Keratinocyte (primary cell): ENCODE results near the gene ALDH7A1. TPM values are rescaled to one million over a fixed set of nuclear protein-coding genes. Genes with fewer than 3 reads are reported as not detected.

ENCODE experiments used
- DNase-seq: peaks from one replicate; pipeline ENCODE4 v3.0.0-alpha.2; 2011; ENCODE audit warnings: low read depth, missing footprints, low spot score
- FAIRE-seq: peaks from 2 replicates; lab custom pipeline; 2011; peaks lifted over from hg19 to GRCh38; lab: Jason Lieb, UNC
- H2AFZ ChIP-seq: 2 replicates; pipeline ENCODE4 v1.6.0; 2012; ENCODE audit warnings: low read length, control low read depth, inconsistent platforms; ENCODE audit not compliant: control insufficient read depth
- H3K27ac ChIP-seq: 2 replicates; pipeline ENCODE4 v1.5.1; 2011; ENCODE audit warnings: low read length; ENCODE audit not compliant: control insufficient read depth, insufficient read depth
- H3K27me3 ChIP-seq: 3 replicates; pipeline ENCODE4 v1.6.0; 2011; ENCODE audit warnings: low read length; ENCODE audit not compliant: control insufficient read depth, insufficient read depth; ENCODE audit errors: extremely low read depth
- H3K36me3 ChIP-seq, 2 experiments: 2 replicates in 1 of 2; 3 replicates in 1 of 2; pipeline ENCODE4 v1.5.1; 2011; ENCODE audit warnings: low read length in 2 of 2, mild to moderate bottlenecking in 1 of 2; ENCODE audit not compliant: control insufficient read depth in 2 of 2, insufficient read depth in 2 of 2; ENCODE audit errors: extremely low read depth in 1 of 2
- H3K4me1 ChIP-seq: 3 replicates; pipeline ENCODE4 v1.5.1; 2011; ENCODE audit warnings: low read length; ENCODE audit not compliant: control insufficient read depth, insufficient read depth; ENCODE audit errors: extremely low read depth
- H3K4me2 ChIP-seq: 3 replicates; pipeline ENCODE4 v1.6.0; 2011; ENCODE audit warnings: low read depth, low read length; ENCODE audit not compliant: control insufficient read depth, insufficient read depth; ENCODE audit errors: extremely low read depth
- H3K4me3 ChIP-seq, 3 experiments: fragments of 200-600 bp in 1 of 3; sonication (generic) in 1 of 3; 2 replicates in 2 of 3; 3 replicates in 1 of 3; pipeline ENCODE4 v1.5.1; 2011 to 2016; ENCODE audit warnings: low read length in 3 of 3, mild to moderate bottlenecking in 3 of 3, control low read depth in 2 of 3, inconsistent platforms in 1 of 3, low read depth in 1 of 3, mixed read lengths in 1 of 3, mixed run types in 1 of 3, moderate library complexity in 1 of 3; ENCODE audit not compliant: control insufficient read depth in 2 of 3, insufficient read depth in 2 of 3; ENCODE audit errors: extremely low read depth in 1 of 3
- H3K79me2 ChIP-seq: 2 replicates; pipeline ENCODE4 v1.6.0; 2012; ENCODE audit warnings: low read length; ENCODE audit not compliant: control insufficient read depth, insufficient read depth
- H3K9ac ChIP-seq: 3 replicates; pipeline ENCODE4 v1.6.0; 2011; ENCODE audit warnings: low read length; ENCODE audit not compliant: control insufficient read depth, insufficient read depth; ENCODE audit errors: extremely low read depth
- H3K9me1 ChIP-seq: 3 replicates; pipeline ENCODE4 v1.6.0; 2011; ENCODE audit warnings: low read length; ENCODE audit not compliant: control insufficient read depth, insufficient read depth; ENCODE audit errors: extremely low read depth
- H3K9me3 ChIP-seq: 2 replicates; pipeline ENCODE4 v1.5.1; 2012; ENCODE audit warnings: low read depth, low read length; ENCODE audit not compliant: control insufficient read depth
- H4K20me1 ChIP-seq: 3 replicates; pipeline ENCODE4 v1.6.0; 2011; ENCODE audit warnings: low read length; ENCODE audit not compliant: control insufficient read depth, insufficient read depth; ENCODE audit errors: extremely low read depth
- EZH2 ChIP-seq: IDR thresholded peaks from one replicate; pipeline ENCODE4 v1.6.1; 2012; ENCODE audit warnings: inconsistent platforms, mild to moderate bottlenecking, low read length, moderate library complexity
- dilution Hi-C: fragments of 300-500 bp; cut with MboI; formaldehyde crosslinking; loops from one replicate; pipeline ENCODE4 v1.7.0; 2020; ENCODE audit warnings: low sequenced_read_pairs; ENCODE audit not compliant: extremely low pct_ligation_motif_present
- polyA plus RNA-seq, 5 experiments: library from polyadenylated mRNA; depleted of rRNA in 3 of 5; stranded (reverse) in 3 of 5; stranded (forward) in 1 of 5; unstranded in 1 of 5; fragments of >200 nt; gene quantifications; 1 replicate in 1 of 5; 2 replicates in 3 of 5; 3 replicates in 1 of 5; pipeline versions ENCODE4 v1.2.1 to v1.2.3, GENCODE V29; 2011 to 2012; ENCODE audit warnings: missing spikeins in 2 of 5, low read depth in 1 of 5, low replicate concordance in 1 of 5
- TF ChIP-seq, protein P1 (sequence below), 3 experiments: IDR thresholded peaks in 1 of 3; conservative IDR thresholded peaks in 1 of 3; optimal IDR thresholded peaks in 1 of 3; 2 replicates in 2 of 3; 3 replicates in 1 of 3; pipeline versions ENCODE3 to v1.5.1; 2011; ENCODE audit warnings: low read length in 3 of 3, mild to moderate bottlenecking in 3 of 3, moderate library complexity in 2 of 3, control low read depth in 1 of 3, inconsistent platforms in 1 of 3; ENCODE audit not compliant: insufficient read depth in 2 of 3; ENCODE audit errors: extremely low read depth in 1 of 3

ALDH7A1 gene
- polyA plus RNA-seq, 1 donor (not counting 4 experiments of a cell fraction or from before 2014, with no cell fraction given) = 183 TPM

DNA sequence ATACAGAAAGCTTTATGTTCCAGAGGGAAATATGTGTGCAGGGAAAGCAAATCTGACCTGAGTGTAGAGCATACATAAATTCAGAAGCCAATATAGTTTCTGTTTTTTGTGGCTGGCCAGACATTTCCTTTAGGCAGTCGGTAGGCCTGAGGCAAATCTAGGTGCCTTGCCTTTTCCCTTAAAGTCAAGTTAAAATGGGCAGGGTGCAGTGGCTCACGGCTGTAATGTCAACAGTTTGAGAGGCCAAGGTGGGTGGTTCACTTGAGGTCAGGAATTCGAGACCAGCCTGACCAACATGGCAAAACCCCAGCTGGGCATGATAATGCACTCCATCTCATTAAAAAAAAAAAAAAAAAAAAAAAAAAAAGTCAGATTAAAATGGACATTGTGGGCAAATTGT, 36.9 kb upstream of the ALDH7A1 start:
- H3K9ac ChIP-seq = no peak overlapping the region
- H3K4me3 ChIP-seq = no peak overlapping the region
- no peaks in the 10 kb centered on the region for H3K4me1 ChIP-seq
- H3K9me3 ChIP-seq = no peaks in the 10 kb centered on the region
- H3K9me1 ChIP-seq = no peaks in the 10 kb centered on the region
- TF ChIP-seq, protein P1, sequence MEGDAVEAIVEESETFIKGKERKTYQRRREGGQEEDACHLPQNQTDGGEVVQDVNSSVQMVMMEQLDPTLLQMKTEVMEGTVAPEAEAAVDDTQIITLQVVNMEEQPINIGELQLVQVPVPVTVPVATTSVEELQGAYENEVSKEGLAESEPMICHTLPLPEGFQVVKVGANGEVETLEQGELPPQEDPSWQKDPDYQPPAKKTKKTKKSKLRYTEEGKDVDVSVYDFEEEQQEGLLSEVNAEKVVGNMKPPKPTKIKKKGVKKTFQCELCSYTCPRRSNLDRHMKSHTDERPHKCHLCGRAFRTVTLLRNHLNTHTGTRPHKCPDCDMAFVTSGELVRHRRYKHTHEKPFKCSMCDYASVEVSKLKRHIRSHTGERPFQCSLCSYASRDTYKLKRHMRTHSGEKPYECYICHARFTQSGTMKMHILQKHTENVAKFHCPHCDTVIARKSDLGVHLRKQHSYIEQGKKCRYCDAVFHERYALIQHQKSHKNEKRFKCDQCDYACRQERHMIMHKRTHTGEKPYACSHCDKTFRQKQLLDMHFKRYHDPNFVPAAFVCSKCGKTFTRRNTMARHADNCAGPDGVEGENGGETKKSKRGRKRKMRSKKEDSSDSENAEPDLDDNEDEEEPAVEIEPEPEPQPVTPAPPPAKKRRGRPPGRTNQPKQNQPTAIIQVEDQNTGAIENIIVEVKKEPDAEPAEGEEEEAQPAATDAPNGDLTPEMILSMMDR (optimal IDR thresholded peaks at IDR 0.05 in 1 of 3, IDR thresholded peaks at IDR 0.05 in 1 of 3, conservative IDR thresholded peaks at IDR 0.05 in 1 of 3; ENCODE audit: extremely low read depth in 1 of 3, insufficient read depth in 2 of 3, low read length in 3 of 3) = no peak
- no peak for TF ChIP-seq EZH2
- H2AFZ ChIP-seq = no peak overlapping the region
- FAIRE-seq (no peak), DNase-seq (no peak)
- H3K27me3 ChIP-seq = no peaks in the 10 kb centered on the region
- dilution Hi-C loops = no loop called here
- H4K20me1 ChIP-seq = no peaks in the 10 kb centered on the region
- no peak overlapping the region for H3K27ac ChIP-seq
- no peaks in the 10 kb centered on the region for H3K36me3 ChIP-seq
- no peak overlapping the region for H3K4me2 ChIP-seq
- H3K79me2 ChIP-seq = no peaks in the 10 kb centered on the region

DNA sequence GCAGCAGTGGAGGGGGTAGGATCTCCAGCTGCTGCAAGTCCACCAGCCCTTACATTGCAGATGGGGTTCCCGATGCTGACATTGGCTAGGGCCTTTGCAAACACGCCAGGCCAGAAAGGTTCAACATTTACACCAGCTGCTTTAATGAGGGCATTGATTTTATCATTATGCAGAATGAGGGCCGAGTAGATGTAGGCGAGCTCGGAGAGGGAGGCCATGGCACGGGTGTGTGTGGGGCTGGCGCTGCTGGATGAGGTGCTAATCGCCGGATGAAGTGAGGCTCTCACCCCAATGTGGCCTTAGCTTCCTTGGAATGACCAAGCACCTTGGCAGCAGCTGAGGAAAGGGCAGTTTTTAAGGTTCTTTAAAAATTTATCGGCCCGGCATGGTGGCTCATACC, 33.1 kb upstream of the ALDH7A1 start:
- dilution Hi-C loops = no loop called here
- no peak for FAIRE-seq
- TF ChIP-seq, protein P1 (optimal IDR thresholded peaks at IDR 0.05 in 1 of 3, IDR thresholded peaks at IDR 0.05 in 1 of 3, conservative IDR thresholded peaks at IDR 0.05 in 1 of 3; ENCODE audit: extremely low read depth in 1 of 3, insufficient read depth in 2 of 3, low read length in 3 of 3) = no peak
- TF ChIP-seq EZH2 = no peak

More for the DNA sequence above, 33.1 kb upstream of the ALDH7A1 start:
- H3K36me3 ChIP-seq = peaks cover 0 to 9% of the 10 kb centered on the region in 2 experiments
- H3K9me3 ChIP-seq = no peaks in the 10 kb centered on the region
- no peak overlapping the region for H3K4me2 ChIP-seq
- no peaks in the 10 kb centered on the region for H3K79me2 ChIP-seq
- H2AFZ ChIP-seq = no peak overlapping the region
- H3K9ac ChIP-seq = no peak overlapping the region
- no peaks in the 10 kb centered on the region for H4K20me1 ChIP-seq
- no peaks in the 10 kb centered on the region for H3K9me1 ChIP-seq
- no peak for DNase-seq
- no peak overlapping the region for H3K4me3 ChIP-seq
- H3K27me3 ChIP-seq = no peaks in the 10 kb centered on the region
- peaks cover 7% of the 10 kb centered on the region for H3K4me1 ChIP-seq
- H3K27ac ChIP-seq = no peak overlapping the region
